Right renal pelvis (tissue), 4 donors: ENCODE measurements around the gene C9. TPM values are rescaled to one million over a fixed set of nuclear protein-coding genes. Genes with fewer than 3 reads are reported as not detected.
"Not testable (repeated sequence)": the region's sequence is repeated elsewhere in the genome, so short reads cannot be mapped to it uniquely, and the experiment has no call there.

ENCODE experiments used
- DNase-seq, 4 donors: peaks; one replicate each; pipeline ENCODE4 v3.0.0-alpha.2; 2013; ENCODE audit warnings: low read depth in 4 of 4, low spot score in 3 of 4, missing footprints in 1 of 4
- polyA plus RNA-seq, 4 donors: library from polyadenylated mRNA; unstranded; fragments of 120-200 nt; gene quantifications; one replicate each; pipeline ENCODE4 v1.2.1, GENCODE V29; 2013; ENCODE audit not compliant: insufficient read length in 4 of 4

Gene C9
- under 1 TPM; 0.16 to 0.35 (median 0.29) TPM for polyA plus RNA-seq

GRCh38 chr5:39364367-39364766 is at the start of gene C9:
C9 (minus strand) TSS chr5:39364495; CDS start chr5:39364464, 31 bp downstream.
- DNase-seq, result no peak

GRCh38 chr5:39413771-39414170 is 49.5 kb upstream of the C9 start:
- no peak for DNase-seq

- no peak for DNase-seq
These were observed 48.6 kb upstream of the C9 start for GRCh38 chr5:39412721-39413394.

- DNase-seq, result no peak
These were observed 47.7 kb upstream of the C9 start for GRCh38 chr5:39411985-39412384.

GRCh38 chr5:39411061-39411460 is 46.8 kb upstream of the C9 start:
- DNase-seq, result no peak

GRCh38 chr5:39409033-39409432 is 44.7 kb upstream of the C9 start:
- DNase-seq, result no peak

- no peak for DNase-seq
These were observed 41.0 kb upstream of the C9 start for GRCh38 chr5:39405083-39405843.

GRCh38 chr5:39403761-39404160 is 39.5 kb upstream of the C9 start:
- not testable (repeated sequence) for DNase-seq

GRCh38 chr5:39402140-39402539 is 37.8 kb upstream of the C9 start:
- not testable (repeated sequence) for DNase-seq

- DNase-seq, result no peak
These were observed 36.7 kb upstream of the C9 start for GRCh38 chr5:39400713-39401578.

GRCh38 chr5:39399135-39400036 is 35.1 kb upstream of the C9 start:
- no peak for DNase-seq

GRCh38 chr5:39396843-39397242 is 32.5 kb upstream of the C9 start:
- no peak for DNase-seq

GRCh38 chr5:39395521-39395920 is 31.2 kb upstream of the C9 start:
- DNase-seq, result no peak

- no peak for DNase-seq
These were observed 30.7 kb upstream of the C9 start for GRCh38 chr5:39394946-39395345.

- no peak for DNase-seq
These were observed 26.6 kb upstream of the C9 start for GRCh38 chr5:39390945-39391344.

- no peak for DNase-seq
These were observed 23.0 kb upstream of the C9 start for GRCh38 chr5:39387293-39387692.

GRCh38 chr5:39384271-39384670 is 20.0 kb upstream of the C9 start:
- no peak for DNase-seq

GRCh38 chr5:39381376-39381775 is 17.1 kb upstream of the C9 start:
- no peak for DNase-seq

- DNase-seq, result no peak
These were observed 15.4 kb upstream of the C9 start for GRCh38 chr5:39379693-39380092.

GRCh38 chr5:39377613-39378012 is 13.3 kb upstream of the C9 start:
- no peak for DNase-seq
